C4-2B (cell line): ENCODE measurements around the gene GPR152.

Experiments
- H3K27ac ChIP-seq: fragments of 450-650 bp; 2 replicates; pipeline ENCODE4 v1.5.1; 2017
- CTCF ChIP-seq: fragments of 450-650 bp; conservative IDR thresholded peaks from 2 replicates; pipeline ENCODE4 v1.5.1; 2017; ENCODE audit warnings: mild to moderate bottlenecking
- ZFX ChIP-seq: fragments of 450-650 bp; IDR thresholded peaks from 2 replicates; pipeline ENCODE4 v1.6.1; 2017

Gene GPR152

GRCh38 chr11:67442504-67443404, 9.8 kb downstream of the GPR152 start:
- TF ChIP-seq CTCF (no peak), ZFX (no peak)
- H3K27ac ChIP-seq: peak overlapping the region; percentile 96

- TF ChIP-seq CTCF (no peak), ZFX (no peak)
- H3K27ac ChIP-seq: peak overlapping the region; percentile 96
Measured at GRCh38 chr11:67441731-67442351, 10.7 kb downstream of the GPR152 start.

GRCh38 chr11:67441098-67441563, 11.4 kb downstream of the GPR152 start:
- TF ChIP-seq CTCF (no peak), ZFX (no peak)
- no peak overlapping the region for H3K27ac ChIP-seq

GRCh38 chr11:67440229-67441097, 12.1 kb downstream of the GPR152 start:
- TF ChIP-seq ZFX (no peak), CTCF (no peak)
- H3K27ac ChIP-seq: no peak overlapping the region

GRCh38 chr11:67439321-67440228, 13.0 kb downstream of the GPR152 start:
- H3K27ac ChIP-seq: no peak overlapping the region
- TF ChIP-seq ZFX: no peak
- no peak for TF ChIP-seq CTCF

GRCh38 chr11:67438158-67438902, 14.2 kb downstream of the GPR152 start:
- no peak overlapping the region for H3K27ac ChIP-seq
- TF ChIP-seq CTCF: no peak
- no peak for TF ChIP-seq ZFX
